GM18867 (cell line): ENCODE measurements around the gene ASIC3.
"Not testable (repeated sequence)": the region's sequence is repeated elsewhere in the genome, so short reads cannot be mapped to it uniquely, and the experiment has no call there.

Experiments
- ATAC-seq: cut with Tn5 transposase; IDR thresholded peaks from one replicate; pipeline ENCODE4 v1.9.1; 2021; ENCODE audit warnings: mild to moderate bottlenecking, moderate library complexity; ENCODE audit not compliant: unreplicated experiment

ASIC3 gene

GRCh38 chr7:151047976-151048815 is at the start of gene ASIC3:
ASIC3 (plus strand) TSS chr7:151048531; CDS start chr7:151048886, 355 bp downstream.
- ATAC-seq = no peak

- ATAC-seq = no peak
Observed at GRCh38 chr7:150999001-150999400, 49.3 kb upstream of the ASIC3 start.

- no peak for ATAC-seq
Observed at GRCh38 chr7:150999497-151000230, 48.7 kb upstream of the ASIC3 start.

- no peak for ATAC-seq
Observed at GRCh38 chr7:151000897-151001495, 47.3 kb upstream of the ASIC3 start.

- ATAC-seq = no peak
Observed at GRCh38 chr7:151001546-151001945, 46.8 kb upstream of the ASIC3 start.

GRCh38 chr7:151003572-151003971 is 44.8 kb upstream of the ASIC3 start:
- ATAC-seq = no peak

GRCh38 chr7:151005566-151005965 is 42.8 kb upstream of the ASIC3 start:
- ATAC-seq = no peak

- ATAC-seq = no peak
Observed at GRCh38 chr7:151006590-151007300, 41.6 kb upstream of the ASIC3 start.

GRCh38 chr7:151007469-151007898 is 40.8 kb upstream of the ASIC3 start:
- no peak for ATAC-seq

GRCh38 chr7:151008143-151008510 is 40.2 kb upstream of the ASIC3 start:
- no peak for ATAC-seq

GRCh38 chr7:151008511-151009323 is 39.6 kb upstream of the ASIC3 start:
- peak; percentile 81 for ATAC-seq

- no peak for ATAC-seq
Observed at GRCh38 chr7:151009327-151010036, 38.8 kb upstream of the ASIC3 start.

- ATAC-seq = no peak
Observed at GRCh38 chr7:151010037-151010306, 38.4 kb upstream of the ASIC3 start.

- ATAC-seq = no peak
Observed at GRCh38 chr7:151010307-151011096, 37.8 kb upstream of the ASIC3 start.

GRCh38 chr7:151011097-151011409 is 37.3 kb upstream of the ASIC3 start:
- no peak for ATAC-seq

- ATAC-seq = not testable (repeated sequence)
Observed at GRCh38 chr7:151011616-151012015, 36.7 kb upstream of the ASIC3 start.

- no peak for ATAC-seq
Observed at GRCh38 chr7:151012031-151012692, 36.2 kb upstream of the ASIC3 start.

- ATAC-seq = no peak
Observed at GRCh38 chr7:151012911-151013347, 35.4 kb upstream of the ASIC3 start.

GRCh38 chr7:151013356-151013732 is 35.0 kb upstream of the ASIC3 start:
- no peak for ATAC-seq
